ENCODE results near the gene PTPN4.
A peak's percentile ranks its signal among the peaks of the same experiment; 100 is the strongest.

Gene PTPN4, protein sequence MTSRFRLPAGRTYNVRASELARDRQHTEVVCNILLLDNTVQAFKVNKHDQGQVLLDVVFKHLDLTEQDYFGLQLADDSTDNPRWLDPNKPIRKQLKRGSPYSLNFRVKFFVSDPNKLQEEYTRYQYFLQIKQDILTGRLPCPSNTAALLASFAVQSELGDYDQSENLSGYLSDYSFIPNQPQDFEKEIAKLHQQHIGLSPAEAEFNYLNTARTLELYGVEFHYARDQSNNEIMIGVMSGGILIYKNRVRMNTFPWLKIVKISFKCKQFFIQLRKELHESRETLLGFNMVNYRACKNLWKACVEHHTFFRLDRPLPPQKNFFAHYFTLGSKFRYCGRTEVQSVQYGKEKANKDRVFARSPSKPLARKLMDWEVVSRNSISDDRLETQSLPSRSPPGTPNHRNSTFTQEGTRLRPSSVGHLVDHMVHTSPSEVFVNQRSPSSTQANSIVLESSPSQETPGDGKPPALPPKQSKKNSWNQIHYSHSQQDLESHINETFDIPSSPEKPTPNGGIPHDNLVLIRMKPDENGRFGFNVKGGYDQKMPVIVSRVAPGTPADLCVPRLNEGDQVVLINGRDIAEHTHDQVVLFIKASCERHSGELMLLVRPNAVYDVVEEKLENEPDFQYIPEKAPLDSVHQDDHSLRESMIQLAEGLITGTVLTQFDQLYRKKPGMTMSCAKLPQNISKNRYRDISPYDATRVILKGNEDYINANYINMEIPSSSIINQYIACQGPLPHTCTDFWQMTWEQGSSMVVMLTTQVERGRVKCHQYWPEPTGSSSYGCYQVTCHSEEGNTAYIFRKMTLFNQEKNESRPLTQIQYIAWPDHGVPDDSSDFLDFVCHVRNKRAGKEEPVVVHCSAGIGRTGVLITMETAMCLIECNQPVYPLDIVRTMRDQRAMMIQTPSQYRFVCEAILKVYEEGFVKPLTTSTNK

DNA sequence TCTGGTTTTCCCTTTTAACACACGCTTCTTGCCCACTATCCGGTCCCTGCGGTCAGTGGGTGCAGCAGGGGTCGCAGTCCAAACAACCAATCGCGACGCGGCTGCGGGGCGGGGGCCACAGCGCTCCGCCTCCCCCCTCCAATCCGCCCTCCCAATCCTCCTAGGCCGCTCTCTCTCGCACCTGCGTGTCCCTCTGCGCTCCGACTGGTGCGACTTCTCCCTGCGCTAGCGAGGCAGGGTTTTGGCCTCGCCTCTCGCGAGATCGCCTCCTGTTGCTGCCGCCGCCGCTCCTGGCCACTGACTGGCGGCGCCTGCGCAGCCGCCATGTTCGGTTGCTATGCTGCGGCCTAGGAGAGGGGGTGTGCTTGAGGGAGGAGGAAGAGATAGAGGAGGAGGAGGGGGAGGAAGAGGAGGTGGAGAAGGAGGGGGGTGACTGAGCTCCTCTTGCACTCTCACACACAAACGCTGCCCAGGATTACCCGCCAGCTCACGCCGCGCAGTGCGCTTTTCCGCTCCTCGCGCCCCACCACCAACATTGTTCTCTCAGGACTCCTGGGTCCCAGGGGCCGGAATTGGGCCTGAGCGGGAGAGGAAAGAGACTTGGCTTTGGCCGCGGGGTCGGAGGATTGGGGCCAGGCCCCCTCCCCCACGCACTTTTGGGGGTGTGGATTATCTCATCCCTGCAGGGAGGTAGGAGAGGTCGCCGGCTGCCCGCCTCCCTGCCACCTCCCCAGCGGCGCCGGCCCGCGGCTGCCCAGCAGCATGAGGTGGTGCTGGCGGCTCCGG, at the start of gene PTPN4:
TSS of gene PTPN4 (plus strand) at position 472 of the 786 bp plus-strand sequence. CDS start 49,932 bp downstream, outside the sequence.
- DNase-seq (ENCODE audit: low read depth in 2 of 2), result peak; percentile 89 to 91

DNA sequence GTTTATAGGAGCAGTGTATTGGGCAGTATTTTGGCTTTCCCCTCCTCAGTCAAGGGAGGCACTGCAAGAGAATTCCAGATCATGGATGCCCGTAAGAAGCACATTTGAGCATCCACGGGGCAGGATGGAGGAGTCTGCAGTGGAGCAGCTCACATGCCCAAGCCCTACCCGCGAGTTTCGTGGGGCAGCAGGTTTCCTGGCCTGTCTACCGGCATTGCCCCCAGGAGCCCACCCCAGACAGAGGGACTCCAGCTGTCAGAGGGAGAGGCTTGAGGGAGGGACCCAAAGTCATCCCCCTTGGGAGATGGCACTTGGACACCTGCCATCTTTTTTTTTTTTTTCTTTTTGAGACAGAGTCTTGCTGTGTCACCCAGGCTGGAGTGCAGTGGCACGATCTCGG, 49.4 kb upstream of the PTPN4 start:
- no peak for DNase-seq (ENCODE audit: low read depth in 2 of 2)

DNA sequence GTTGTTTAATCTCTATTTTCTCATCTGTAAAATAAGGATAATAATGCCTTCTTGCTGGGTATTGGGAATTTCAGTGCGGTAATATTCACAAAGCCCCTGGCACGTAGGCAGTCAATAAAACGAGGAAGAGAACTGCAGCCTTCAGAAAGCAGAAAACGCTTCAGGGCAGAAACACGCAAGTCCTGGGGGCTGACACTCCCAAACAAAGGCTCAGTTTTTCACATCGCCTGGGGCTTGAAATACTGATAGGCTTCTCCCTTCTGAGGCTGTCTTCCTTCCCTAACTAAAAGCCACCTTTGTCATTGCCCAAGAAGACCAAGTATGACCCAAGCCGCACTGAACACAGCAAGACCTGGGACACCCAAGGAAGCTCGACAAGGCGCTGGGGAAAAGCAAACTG, 48.4 kb upstream of the PTPN4 start:
- DNase-seq (ENCODE audit: low read depth in 2 of 2), result no peak

DNA sequence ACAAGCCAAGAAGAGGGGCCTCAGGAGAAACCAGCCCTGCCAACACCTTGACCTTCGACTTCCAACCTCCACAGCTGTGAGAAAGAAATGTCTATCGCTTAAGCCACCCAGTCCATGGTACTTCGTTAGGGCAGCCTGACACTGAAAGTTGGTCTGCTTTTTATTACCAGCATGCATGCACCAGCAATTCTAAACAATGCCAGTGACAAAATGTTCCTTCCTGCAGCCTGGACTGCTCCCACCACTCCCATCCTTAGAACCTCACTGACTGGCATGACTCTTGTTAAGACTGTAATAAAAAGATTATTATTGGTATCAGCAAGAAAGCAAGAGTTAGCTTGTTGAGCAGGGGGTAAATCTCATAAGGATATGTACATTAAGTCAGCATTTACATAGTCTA, 47.2 kb upstream of the PTPN4 start:
- no peak for DNase-seq (ENCODE audit: low read depth in 2 of 2)

DNA sequence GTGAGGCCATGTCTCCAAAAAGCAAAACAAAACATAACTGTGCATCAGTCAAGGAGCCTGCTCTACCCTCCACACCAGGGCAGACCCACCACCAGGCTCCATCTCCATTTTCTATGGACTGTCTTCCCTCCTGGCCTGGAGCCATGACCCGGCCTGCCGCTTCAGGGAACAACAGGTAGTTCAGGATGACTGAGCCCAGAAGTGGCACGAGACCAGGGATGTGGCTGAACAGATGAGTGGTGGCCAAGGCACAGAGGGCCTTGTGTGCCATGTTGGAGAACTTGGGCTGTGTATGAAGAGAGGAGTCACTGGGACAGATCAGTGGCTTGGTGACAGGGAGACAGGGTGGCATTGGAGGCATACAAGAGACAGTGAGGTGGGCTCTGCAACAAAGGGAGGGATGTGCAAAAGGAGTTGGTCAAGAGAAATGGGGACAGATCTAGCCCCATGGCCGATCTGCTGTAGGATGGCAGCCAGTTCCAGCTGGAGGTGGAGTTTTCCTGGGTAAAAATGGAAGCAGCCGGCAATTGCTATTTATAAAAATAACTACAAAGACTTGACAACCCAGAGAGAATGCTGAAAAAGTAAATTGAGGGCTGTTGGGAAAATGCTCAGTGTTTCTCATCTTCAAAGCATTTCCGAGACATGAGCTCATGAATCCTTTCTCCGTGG, 45.8 kb upstream of the PTPN4 start:
- no peak for DNase-seq (ENCODE audit: low read depth in 2 of 2)

DNA sequence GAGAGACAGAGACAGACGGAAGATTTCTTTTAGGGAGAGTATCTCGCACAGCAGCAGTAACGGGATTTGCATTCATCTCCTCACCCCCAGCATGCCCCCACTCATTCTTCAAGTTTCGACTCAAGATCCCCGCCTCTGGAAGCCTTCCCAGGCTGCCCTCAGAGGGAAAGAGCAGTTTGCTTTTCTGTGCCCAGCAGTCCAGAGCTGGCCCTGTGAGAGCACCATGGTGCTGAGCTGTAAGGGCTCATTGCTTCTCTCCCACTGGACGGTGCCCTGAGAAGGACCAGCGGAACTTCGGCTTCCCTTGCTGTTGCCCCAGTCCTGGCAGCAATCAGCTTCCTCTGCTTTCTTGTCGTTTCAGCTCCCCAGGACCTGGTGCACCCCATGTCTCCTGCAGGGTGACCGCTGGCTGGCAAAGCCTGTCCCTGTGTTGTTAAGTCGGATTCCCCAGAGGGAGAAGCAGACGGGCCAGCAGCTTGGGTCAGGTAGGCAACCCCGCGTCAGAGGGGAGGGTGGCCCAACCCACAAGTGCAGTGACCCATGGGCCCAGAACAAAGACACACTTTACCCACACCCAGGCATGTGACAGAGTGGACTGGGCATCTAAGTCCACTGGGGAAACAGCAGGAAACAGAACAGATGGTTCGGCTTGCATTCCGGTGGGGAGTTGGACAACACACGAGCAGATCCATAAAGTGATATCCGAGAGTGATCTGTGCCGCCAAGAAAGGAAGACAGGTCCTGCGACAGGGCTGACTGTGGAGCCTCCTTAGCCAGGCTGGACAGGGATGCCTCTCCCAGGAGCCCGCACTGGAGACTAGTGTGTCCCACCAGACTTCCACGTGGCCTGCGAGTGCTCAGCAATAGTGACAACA, 44.1 kb upstream of the PTPN4 start:
- DNase-seq (ENCODE audit: low read depth in 2 of 2), result no peak

DNA sequence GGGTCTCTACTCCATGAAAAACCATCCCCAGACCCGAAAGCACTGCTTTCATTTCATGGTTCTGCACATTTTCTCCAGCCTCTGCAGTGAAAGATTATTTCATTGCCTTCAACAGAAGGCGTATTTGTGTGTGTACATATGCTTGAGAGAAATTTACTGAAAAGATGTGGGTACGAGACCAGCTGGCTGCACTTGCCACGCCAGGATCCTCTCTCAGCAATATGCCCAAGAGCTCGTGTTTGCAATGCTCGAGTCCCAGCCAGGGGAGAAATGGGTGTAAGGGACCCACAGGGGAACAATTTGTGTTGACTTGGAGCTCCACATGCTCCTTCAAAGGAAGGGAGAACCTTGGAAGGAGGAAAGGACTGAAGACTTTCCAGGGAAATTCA, 43.4 kb upstream of the PTPN4 start:
- DNase-seq (ENCODE audit: low read depth in 2 of 2), result no peak

DNA sequence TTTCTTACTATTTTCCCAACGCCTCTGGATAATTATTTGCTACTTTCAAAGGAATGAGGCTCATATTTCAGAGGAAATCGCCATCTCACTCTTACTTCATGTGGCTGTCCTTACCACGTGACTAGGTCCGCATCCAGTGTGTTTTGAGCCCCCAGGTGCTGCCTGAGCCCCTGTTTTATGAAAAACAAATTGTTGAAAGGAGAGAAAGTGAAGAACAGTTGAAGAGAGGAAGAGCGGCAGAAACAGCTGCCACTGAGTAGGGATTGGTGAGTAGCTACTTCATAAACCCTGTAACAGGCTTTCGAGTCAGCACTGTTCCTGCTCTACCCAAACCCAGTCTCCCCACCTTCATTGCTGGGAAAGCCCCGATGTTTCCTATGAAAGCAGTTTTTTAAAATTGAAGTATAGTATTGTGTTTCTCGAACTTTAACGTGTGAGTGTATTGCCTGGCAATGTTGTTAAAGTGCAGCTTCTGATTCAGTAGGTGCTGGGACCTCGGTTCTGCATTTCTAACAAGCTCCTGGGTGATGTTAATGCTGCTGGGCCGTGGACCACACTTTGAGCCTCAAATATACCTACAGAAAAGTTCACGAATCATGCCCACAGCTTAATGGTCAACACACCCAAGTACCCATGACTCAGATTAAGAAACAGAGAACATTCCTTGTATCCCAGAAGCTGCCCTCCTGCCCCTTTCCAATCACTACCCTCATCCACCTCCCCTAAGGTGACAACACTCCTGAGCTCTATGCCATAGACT, 41.0 kb upstream of the PTPN4 start:
- DNase-seq (ENCODE audit: low read depth in 2 of 2), result no peak

DNA sequence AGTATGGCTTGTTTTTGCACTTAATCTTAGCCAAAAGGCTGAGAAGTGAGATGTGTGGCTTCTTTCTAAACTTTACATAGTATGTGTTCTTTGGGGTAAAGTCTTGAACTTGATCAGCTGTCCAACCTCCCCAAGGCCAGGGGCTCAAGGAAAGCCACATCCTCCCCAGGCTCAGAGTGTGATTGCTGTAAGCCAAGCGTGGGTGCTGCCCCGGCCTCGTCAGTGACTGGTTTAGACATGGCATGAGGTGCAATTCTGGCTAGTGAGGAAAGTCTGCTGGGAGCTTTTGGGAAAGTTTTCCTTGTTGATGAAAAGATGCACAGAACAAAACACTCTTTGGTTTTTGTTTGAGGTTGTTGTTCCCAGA, 40.5 kb upstream of the PTPN4 start:
- no peak for DNase-seq (ENCODE audit: low read depth in 2 of 2)

DNA sequence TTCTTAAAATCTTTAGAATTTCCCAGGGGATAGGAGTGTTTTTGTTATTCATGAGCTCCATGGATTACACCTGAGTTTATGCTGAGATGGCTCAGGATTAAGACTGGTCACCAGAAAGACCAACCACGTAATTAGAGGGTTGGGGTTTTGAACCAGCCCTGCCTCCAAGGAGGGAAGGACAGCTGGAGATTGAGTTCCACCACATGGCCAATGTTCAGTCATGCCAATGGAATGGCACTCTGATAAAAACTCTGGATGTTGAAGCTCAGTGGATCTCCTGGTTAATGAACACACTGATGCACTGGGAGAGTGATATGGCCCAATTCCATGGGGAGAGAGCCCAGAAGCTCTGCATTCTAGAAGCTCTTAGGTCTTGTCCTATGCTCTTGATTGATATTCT, 38.7 kb upstream of the PTPN4 start:
- no peak for DNase-seq (ENCODE audit: low read depth in 2 of 2)

DNA sequence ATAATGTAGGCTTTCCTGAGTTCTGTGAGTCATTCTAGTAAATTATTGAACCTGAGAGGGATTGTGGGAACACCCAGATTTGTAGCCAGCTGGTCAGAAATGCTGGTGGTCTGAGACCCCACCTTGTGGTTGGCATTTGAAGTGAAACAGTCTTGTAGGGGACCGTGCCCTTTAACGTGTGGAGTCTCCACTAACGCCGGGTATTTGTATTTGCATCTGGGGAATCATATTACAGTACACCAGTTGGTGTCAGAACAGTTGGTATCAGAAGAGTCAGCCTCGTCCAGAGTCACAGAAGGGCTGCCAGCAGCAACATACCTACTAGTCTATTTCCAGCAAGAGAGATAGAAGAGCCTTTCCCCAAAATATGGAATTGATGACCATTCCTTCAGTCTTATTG, 38.3 kb upstream of the PTPN4 start:
- no peak for DNase-seq (ENCODE audit: low read depth in 2 of 2)

DNA sequence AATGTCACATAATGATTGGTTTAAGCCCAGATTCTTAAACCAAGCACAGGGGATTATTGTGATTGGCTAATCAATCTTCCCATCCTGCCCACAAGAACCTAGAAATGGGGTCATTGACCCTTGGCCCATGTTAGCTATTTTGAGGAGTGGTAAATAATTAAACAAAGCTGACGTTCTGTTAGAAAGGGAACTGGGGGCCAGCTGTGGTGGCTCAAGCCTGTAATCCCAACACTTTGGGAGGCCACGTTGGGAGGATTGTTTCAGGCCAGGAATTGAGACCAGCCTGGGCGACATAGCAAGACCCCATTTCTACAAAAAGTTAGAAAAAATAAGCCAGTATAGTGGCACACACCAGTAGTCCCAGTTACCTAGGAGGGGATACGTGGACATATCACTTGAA, 37.8 kb upstream of the PTPN4 start:
- DNase-seq (ENCODE audit: low read depth in 2 of 2), result no peak

DNA sequence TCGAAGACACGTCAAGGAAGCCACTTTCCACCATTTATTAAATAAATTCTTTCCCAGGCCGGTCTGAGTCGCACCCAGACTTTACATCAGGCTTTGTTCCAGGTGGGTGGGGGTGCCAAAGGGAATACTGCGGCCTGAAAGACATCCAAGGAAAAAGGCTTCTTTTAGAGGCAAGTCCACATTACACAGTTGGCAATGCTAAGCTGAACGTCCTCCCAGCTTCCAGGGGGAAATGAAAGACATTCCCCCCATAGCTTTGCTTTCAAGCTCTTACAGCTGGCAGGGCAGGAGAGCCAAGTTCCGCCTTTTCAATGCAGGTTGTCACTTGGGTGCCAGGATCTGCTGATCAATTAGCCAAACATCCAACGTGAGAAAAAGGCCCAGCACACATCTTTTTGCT, 36.5 kb upstream of the PTPN4 start:
- DNase-seq (ENCODE audit: low read depth in 2 of 2), result no peak

DNA sequence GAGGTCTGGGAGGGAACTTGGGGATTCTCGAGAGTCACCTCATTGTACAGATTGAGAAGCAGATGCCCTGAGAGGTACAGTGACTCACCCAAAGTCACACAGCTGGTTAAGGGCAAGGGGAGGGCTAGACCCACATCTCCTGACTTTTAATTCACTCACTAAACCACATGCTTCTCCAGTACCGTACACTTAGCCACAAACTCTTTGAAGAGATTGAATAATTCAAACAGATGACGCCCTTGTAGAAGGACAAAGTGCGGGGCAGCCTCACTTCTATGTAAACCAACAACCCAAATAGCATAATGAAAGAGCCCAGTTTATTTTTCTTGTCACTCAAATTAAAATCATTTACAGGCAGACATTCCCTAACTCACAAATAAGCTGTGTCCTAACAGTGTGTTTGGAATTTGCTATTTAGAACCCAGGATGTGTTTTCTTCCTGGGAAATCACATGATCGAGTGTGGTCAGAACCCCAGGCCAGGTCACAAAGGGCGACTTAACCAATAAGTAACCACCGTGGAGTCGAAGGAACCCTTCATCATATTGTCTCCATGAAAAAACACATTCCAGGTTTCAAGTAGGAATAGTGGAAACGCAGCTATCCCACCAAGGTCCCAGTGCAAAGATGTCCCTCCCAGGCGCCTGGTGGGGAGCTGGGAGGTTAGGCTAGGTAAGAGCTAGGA, 35.8 kb upstream of the PTPN4 start:
- no peak for DNase-seq (ENCODE audit: low read depth in 2 of 2)

DNA sequence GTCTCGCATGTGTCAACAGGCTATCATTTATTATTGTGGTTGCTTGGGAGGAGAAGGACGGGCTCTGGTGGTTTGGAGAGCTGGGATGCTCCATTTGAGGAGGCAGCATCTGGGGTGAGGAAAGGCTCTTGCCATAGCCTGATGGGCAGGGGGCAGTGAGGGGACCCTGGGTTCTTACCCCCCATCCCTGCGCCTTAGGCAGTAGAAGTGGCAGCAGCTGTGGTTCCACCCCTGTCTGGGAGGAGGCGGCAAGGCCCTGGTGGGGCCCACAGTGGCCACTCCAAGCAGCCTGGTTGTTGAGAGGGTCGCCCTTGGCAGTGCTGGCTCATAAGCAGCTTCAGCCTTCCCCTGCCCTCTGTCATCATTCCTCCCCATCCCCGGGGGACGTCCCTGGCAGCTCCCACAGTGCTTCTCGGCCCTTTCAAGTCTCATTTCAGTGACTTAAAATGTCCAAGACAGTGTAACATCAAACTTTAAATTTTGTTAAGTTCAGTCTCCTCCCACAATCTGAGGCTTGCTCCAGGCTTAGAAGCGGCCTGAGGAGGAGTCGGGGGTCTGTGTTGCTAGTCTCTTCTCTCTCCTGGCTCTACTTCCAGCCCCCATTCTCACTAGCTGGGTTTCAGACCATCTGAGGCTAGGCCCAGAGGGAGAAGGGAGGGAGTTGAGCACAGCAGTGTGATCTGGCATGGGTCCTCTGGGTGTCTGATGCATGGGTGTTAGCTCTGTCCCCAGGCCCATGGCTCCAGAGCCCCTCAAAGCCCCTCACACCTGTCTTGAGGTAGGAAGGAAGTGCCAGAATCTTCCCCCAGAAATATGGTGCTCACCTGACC, 34.9 kb upstream of the PTPN4 start:
- no peak for DNase-seq (ENCODE audit: low read depth in 2 of 2)

DNA sequence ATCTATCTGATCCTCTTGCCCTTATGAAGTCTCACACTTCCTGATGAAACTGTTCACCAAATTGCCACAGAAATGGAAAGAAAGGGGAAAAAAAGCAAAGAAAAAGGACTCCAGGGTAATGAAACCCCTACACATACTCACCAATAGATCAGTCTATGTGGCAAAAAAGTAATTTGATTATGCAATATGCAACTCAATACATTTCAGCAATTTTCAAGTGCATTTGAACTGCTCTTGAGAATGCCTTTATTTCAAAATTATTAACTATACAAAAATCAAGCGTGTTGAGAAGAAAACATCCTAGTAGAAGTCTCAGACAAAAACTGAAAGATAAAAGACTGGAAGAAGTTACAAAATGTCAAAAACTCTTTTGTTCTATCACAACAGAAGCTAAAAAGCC, 32.2 kb upstream of the PTPN4 start:
- DNase-seq (ENCODE audit: low read depth in 2 of 2), result no peak

DNA sequence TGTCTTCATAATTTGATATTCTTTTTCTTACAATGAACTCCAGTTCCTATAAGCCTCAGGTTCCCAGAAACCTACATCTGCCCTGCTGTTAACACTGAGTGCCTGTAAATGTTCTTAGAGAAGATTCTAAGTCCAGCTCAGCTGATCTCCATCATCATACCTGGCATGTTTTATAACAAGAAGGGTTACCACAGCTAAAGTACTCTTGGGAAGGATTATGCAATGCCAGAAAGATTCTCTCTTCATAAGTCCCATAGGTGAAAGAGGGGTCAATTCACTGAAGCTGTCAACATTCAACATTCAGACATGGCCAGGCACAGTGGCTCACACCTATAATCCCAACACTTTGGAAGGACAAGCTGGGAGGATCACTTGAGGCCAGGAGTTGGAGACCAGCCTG, 31.3 kb upstream of the PTPN4 start:
- no peak for DNase-seq (ENCODE audit: low read depth in 2 of 2)

DNA sequence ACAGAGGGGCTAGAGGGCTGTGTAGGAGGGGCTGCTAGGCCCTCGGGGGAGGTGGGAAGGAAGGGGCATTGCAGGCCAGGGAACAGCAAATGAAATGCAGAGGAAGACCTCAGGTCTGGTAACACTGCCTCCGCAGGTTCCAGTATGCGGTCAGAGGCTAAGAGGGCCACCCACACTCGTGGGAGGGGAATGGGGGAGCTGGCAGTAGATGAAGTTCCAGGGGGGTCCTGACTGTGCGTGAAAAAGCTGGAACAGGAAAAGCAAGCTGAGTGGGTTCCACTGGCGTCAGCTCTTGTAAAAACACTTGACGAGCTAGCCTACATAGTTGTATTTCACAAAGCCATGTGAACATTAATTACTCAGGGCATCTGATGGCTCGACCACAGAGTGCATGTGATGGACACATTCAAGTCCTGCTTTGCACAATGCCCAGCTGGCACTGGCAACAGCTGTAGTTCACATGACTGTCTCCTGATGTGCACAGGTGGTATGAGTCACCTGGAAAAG, 29.0 kb upstream of the PTPN4 start:
- no peak for DNase-seq (ENCODE audit: low read depth in 2 of 2)

Data from stimulated activated CD8-positive, alpha-beta memory T cell treated with anti-CD3 and anti-CD28 coated beads, Interleukin-2, amount 100 ng/mL, for 48 hours (primary cell).